22Rv1 (cell line): ENCODE results near the gene WDR70.

Source experiments
- H3K27ac ChIP-seq: fragments of 450-650 bp; 2 replicates; pipeline ENCODE4 v1.5.1; 2017
- ZFX ChIP-seq: fragments of 450-650 bp; IDR thresholded peaks from 2 replicates; pipeline ENCODE4 v1.6.1; 2017; ENCODE audit warnings: antibody characterized with exemption, borderline replicate concordance
- TF ChIP-seq, protein P1 (sequence below): fragments of 450-650 bp; IDR thresholded peaks from 2 replicates; pipeline ENCODE4 v1.5.1; 2017; ENCODE audit warnings: mild to moderate bottlenecking

The WDR70 gene

DNA sequence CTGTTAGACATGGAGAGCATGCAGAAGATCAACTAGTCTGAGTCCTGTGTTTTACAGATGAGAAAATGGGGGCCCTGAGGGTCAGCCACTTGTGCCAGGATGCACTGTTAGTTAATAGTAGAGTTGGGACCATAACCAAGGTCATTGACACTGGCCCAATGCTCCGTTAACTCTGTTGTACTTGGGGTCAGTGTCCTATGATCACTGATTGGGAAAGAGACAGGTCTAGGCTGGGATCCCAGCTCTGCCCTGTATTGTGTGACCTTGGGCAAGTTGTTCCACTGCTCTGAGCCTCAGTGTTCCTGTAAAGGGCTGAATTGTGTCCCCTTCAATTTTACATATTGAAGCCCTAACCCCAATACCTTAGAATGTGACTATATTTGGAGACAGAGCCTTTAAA lies 390.7 kb downstream of the WDR70 start:
- no peak overlapping the region for H3K27ac ChIP-seq
- TF ChIP-seq, protein P1, sequence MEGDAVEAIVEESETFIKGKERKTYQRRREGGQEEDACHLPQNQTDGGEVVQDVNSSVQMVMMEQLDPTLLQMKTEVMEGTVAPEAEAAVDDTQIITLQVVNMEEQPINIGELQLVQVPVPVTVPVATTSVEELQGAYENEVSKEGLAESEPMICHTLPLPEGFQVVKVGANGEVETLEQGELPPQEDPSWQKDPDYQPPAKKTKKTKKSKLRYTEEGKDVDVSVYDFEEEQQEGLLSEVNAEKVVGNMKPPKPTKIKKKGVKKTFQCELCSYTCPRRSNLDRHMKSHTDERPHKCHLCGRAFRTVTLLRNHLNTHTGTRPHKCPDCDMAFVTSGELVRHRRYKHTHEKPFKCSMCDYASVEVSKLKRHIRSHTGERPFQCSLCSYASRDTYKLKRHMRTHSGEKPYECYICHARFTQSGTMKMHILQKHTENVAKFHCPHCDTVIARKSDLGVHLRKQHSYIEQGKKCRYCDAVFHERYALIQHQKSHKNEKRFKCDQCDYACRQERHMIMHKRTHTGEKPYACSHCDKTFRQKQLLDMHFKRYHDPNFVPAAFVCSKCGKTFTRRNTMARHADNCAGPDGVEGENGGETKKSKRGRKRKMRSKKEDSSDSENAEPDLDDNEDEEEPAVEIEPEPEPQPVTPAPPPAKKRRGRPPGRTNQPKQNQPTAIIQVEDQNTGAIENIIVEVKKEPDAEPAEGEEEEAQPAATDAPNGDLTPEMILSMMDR: no peak

DNA sequence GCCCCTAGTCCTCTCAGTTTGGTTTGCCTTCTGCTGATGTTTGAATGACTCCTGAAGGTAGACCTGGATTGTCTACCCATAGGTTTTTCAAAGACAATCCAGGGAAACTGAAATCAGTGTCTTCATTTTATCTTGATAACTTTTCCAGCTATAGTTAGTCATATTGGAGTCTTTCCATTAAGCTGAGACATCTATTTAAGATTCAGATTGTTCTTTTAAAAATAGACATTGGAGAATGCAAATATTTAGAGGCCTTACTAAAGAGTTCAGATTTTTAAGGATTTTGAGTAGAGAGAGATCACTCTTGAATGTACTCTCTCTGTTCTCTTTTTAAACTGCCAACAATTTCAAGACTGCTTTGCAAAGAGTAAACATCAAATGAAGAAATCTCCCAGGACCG lies 391.7 kb downstream of the WDR70 start:
- H3K27ac ChIP-seq: no peak overlapping the region
- TF ChIP-seq ZFX: no peak
- TF ChIP-seq, protein P1: no peak

DNA sequence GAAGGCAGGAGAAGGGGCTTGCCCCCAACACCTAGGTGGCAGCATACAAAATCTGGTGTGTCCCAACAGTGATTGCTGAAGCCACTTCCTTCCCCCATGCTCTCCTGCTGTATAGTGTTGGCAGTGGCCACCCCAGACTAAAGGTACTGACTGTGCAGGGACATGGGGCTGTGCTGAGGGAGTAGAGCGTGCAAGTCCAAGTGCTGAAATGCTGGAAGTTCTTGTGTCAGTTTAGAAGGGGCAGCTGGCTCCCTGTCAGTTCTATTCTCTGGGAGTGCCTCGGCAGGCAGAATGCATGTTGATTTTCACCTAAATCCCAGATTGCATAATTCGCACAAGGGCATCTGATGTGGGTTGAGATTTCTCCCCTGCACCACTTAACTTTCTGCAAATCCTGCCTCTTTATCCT lies 392.1 kb downstream of the WDR70 start:
- TF ChIP-seq ZFX: no peak
- TF ChIP-seq, protein P1: no peak
- H3K27ac ChIP-seq: no peak overlapping the region

DNA sequence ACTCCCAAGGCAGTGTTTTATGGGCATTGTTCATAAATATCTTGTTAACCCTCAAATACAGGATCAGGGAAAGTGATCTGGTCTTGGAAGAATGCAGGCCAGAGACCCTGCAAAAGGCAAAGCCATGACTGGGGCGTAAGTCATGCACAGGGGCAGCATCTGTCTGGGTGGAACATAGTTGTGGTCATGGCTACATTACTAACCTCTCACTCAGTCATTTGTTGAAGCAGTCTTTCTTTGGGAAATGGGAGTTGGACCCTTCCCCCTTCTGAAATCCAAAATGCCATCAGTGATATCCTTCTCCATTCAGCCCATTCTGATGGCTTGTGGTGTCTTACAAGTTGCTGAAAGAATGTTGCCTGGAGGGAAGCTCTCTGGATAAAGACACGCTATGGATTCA lies 392.6 kb downstream of the WDR70 start:
- H3K27ac ChIP-seq: no peak overlapping the region
- TF ChIP-seq, protein P1: no peak
- TF ChIP-seq ZFX: no peak

DNA sequence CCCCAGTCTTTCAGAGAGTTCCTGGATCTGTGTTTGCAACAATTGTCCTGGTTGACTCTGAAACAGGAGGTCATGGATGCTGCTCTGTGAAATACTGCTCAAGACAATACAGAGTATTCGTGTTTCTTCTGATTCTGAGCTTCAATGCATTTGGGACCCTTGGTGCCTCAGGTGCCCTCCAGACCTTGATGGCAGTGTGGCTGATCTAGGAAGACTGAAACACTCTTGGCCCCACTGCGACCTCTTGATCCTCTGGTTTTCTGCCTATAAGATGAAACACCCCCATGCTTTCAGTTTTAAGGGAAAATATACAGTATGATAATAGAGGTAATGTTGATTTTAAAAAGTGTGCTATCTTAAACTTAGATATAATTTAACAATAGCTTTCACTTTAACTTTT lies 393.1 kb downstream of the WDR70 start:
- TF ChIP-seq, protein P1: no peak
- TF ChIP-seq ZFX: no peak

DNA sequence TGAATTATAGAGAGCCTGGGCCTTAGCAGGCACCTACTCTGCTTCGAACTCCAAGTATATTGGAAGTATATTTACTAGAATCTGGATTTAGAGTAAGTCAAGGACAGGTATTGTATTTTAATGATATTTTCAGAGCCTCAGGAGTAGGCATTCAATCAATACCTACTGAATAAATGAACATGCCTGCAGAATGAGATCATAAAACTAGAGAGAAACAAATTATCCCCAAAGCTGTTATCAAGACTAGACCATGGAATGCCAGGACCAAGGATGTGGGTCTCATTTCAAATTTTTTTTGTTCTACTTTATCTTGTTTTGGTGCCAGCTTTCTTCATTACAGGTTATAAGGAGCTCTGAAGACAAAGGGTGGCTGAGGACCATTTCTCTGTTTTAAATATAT lies 394.7 kb downstream of the WDR70 start:
- no peak for TF ChIP-seq ZFX
- TF ChIP-seq, protein P1: no peak
- H3K27ac ChIP-seq: no peak overlapping the region

More for the DNA sequence above, 393.1 kb downstream of the WDR70 start:
- no peak overlapping the region for H3K27ac ChIP-seq

DNA sequence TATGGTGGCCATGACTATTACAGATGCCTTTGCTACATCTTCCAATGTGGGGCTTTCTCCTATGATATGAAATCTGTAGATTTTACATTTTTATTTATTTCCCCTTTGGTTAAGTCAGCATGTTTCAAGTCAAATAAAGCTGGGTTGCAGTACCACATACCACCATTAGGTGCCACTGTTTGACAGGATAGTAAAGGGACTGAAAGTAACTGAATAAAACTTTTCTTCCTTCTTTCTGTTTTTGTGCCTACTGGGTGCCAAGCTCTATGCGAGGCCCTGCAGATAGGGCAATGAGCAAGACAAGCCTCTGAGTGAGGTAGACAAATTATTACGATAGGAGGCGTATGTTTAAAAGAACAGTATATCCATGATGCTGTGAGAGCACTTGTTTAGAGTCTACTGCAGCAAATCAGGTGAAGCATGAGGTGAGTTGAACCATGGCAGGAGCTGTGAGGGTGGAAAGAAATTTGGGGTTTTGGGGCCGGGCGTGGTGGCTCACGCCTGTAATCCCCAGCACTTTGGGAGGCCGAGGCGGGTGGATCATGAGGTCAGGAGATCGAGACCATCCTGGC lies 395.9 kb downstream of the WDR70 start:
- no peak overlapping the region for H3K27ac ChIP-seq
- TF ChIP-seq, protein P1: peak; percentile 74
- TF ChIP-seq ZFX: no peak
